SK-N-MC (cell line): Measurements from ENCODE around the gene PLA2G2E.

Source experiments
- DNase-seq: peaks from one replicate; pipeline ENCODE4 v3.0.0-alpha.2; 2011; ENCODE audit warnings: low read depth, low spot score
- H3K27ac ChIP-seq: fragments of 200-600 bp; sonication (generic); 2 replicates; pipeline ENCODE4 v1.5.1; 2016; ENCODE audit warnings: mixed run types
- H3K36me3 ChIP-seq: fragments of 200-600 bp; sonication (generic); 2 replicates; pipeline ENCODE4 v1.6.1; 2017; ENCODE audit warnings: antibody characterized with exemption, low read length, mixed read lengths; ENCODE audit not compliant: insufficient read depth
- H3K4me3 ChIP-seq: fragments of 200-600 bp; sonication (generic); 2 replicates; pipeline ENCODE4 v1.5.1; 2016
- H3K9ac ChIP-seq: fragments of 200-600 bp; sonication (generic); 2 replicates; pipeline ENCODE4 v1.8.0; 2017; ENCODE audit warnings: mixed run types, mixed read lengths; ENCODE audit not compliant: insufficient read length
- H3K9me3 ChIP-seq: fragments of 200-600 bp; sonication (generic); 2 replicates; pipeline ENCODE4 v1.6.1; 2017; ENCODE audit warnings: low read depth, mild to moderate bottlenecking, antibody characterized with exemption, low read length, moderate library complexity, mixed read lengths
- EZH2 ChIP-seq: fragments of 200-600 bp; sonication (generic); IDR thresholded peaks from one replicate; pipeline ENCODE4 v1.6.1; 2017; ENCODE audit warnings: antibody characterized with exemption
- FOXP2 ChIP-seq: optimal IDR thresholded peaks from 2 replicates; pipeline ENCODE3; 2011; ENCODE audit warnings: mild to moderate bottlenecking, moderate library complexity; ENCODE audit not compliant: insufficient read depth; ENCODE audit errors: extremely low read length, control extremely low read depth
- POLR2AphosphoS5 ChIP-seq: IDR thresholded peaks from 2 replicates; pipeline ENCODE4 v1.6.1; 2012; ENCODE audit warnings: mild to moderate bottlenecking, low read depth, low read length, borderline replicate concordance

The PLA2G2E gene

GRCh38 chr1:19922015-19922688, 1.3 kb downstream of the PLA2G2E start:
- no peak overlapping the region for H3K9ac ChIP-seq
- TF ChIP-seq EZH2 (no peak), FOXP2 (no peak), POLR2AphosphoS5 (no peak)
- no peak overlapping the region for H3K27ac ChIP-seq
- H3K9me3 ChIP-seq: no peaks in the 10 kb centered on the region
- no peak overlapping the region for H3K4me3 ChIP-seq
- DNase-seq: no peak
- H3K36me3 ChIP-seq: no peaks in the 10 kb centered on the region

- Histone ChIP-seq H3K9me3 (no peaks in the 10 kb centered on the region), H3K27ac (no peak overlapping the region), H3K9ac (no peak overlapping the region), H3K36me3 (no peaks in the 10 kb centered on the region), H3K4me3 (no peak overlapping the region)
- DNase-seq: no peak
- no peak for TF ChIP-seq POLR2AphosphoS5
- no peak for TF ChIP-seq FOXP2
- TF ChIP-seq EZH2: no peak
These were observed 2.1 kb downstream of the PLA2G2E start for GRCh38 chr1:19921310-19921709.

- no peaks in the 10 kb centered on the region for H3K36me3 ChIP-seq
- no peak overlapping the region for H3K27ac ChIP-seq
- TF ChIP-seq EZH2 (no peak), POLR2AphosphoS5 (no peak), FOXP2 (no peak)
- H3K4me3 ChIP-seq: no peak overlapping the region
- DNase-seq: no peak
- no peak overlapping the region for H3K9ac ChIP-seq
- no peaks in the 10 kb centered on the region for H3K9me3 ChIP-seq
These were observed 3.2 kb downstream of the PLA2G2E start for GRCh38 chr1:19920132-19920710.

- peak; percentile 28 for DNase-seq
- Histone ChIP-seq H3K27ac (no peak overlapping the region), H3K36me3 (peaks cover 19% of the 10 kb centered on the region), H3K9ac (no peak overlapping the region), H3K4me3 (no peak overlapping the region), H3K9me3 (no peaks in the 10 kb centered on the region)
- TF ChIP-seq EZH2 (no peak), POLR2AphosphoS5 (no peak), FOXP2 (no peak)
These were observed 5.4 kb downstream of the PLA2G2E start for GRCh38 chr1:19918057-19918456.

GRCh38 chr1:19910650-19911049, 12.8 kb downstream of the PLA2G2E start:
- no peaks in the 10 kb centered on the region for H3K9me3 ChIP-seq
- peaks cover 90% of the 10 kb centered on the region for H3K36me3 ChIP-seq
- no peak for DNase-seq
- no peak overlapping the region for H3K4me3 ChIP-seq
- no peak overlapping the region for H3K9ac ChIP-seq
- TF ChIP-seq POLR2AphosphoS5: no peak
- TF ChIP-seq FOXP2: no peak
- TF ChIP-seq EZH2: no peak
- no peak overlapping the region for H3K27ac ChIP-seq

GRCh38 chr1:19909971-19910370, 13.4 kb downstream of the PLA2G2E start:
- no peak overlapping the region for H3K9ac ChIP-seq
- H3K27ac ChIP-seq: no peak overlapping the region
- no peaks in the 10 kb centered on the region for H3K9me3 ChIP-seq
- no peak for DNase-seq
- peaks cover 96% of the 10 kb centered on the region for H3K36me3 ChIP-seq
- TF ChIP-seq POLR2AphosphoS5 (no peak), FOXP2 (no peak), EZH2 (no peak)
- H3K4me3 ChIP-seq: no peak overlapping the region

GRCh38 chr1:19909392-19909791, 14.0 kb downstream of the PLA2G2E start:
- peaks cover 96% of the 10 kb centered on the region for H3K36me3 ChIP-seq
- no peak for TF ChIP-seq EZH2
- no peak for TF ChIP-seq POLR2AphosphoS5
- TF ChIP-seq FOXP2: no peak
- DNase-seq: no peak

GRCh38 chr1:19907456-19907855, 16.0 kb downstream of the PLA2G2E start:
- Histone ChIP-seq H3K36me3 (peaks cover 91% of the 10 kb centered on the region), H3K27ac (no peak overlapping the region), H3K9me3 (no peaks in the 10 kb centered on the region), H3K4me3 (no peak overlapping the region), H3K9ac (no peak overlapping the region)
- DNase-seq: no peak
- TF ChIP-seq POLR2AphosphoS5 (no peak), FOXP2 (no peak), EZH2 (no peak)

More at GRCh38 chr1:19909392-19909791, 14.0 kb downstream of the PLA2G2E start:
- H3K4me3 ChIP-seq: no peak overlapping the region
- no peaks in the 10 kb centered on the region for H3K9me3 ChIP-seq
- H3K9ac ChIP-seq: no peak overlapping the region
- H3K27ac ChIP-seq: no peak overlapping the region
